Nucleus accumbens (tissue), 56 donors: Measurements from ENCODE around the gene BLMH.
"Not testable (repeated sequence)": the region's sequence is repeated elsewhere in the genome, so short reads cannot be mapped to it uniquely, and the experiment has no call there.

ENCODE experiments used
- DNase-seq, 56 donors: peaks; one replicate each; lab custom pipeline; 2025; lab: John Stamatoyannopoulos, UW

BLMH gene

GRCh38 chr17:30232015-30232823 is 59.5 kb downstream of the BLMH start:
- DNase-seq = no peak

GRCh38 chr17:30230596-30231125 is 61.1 kb downstream of the BLMH start:
- DNase-seq = no peak

DNA sequence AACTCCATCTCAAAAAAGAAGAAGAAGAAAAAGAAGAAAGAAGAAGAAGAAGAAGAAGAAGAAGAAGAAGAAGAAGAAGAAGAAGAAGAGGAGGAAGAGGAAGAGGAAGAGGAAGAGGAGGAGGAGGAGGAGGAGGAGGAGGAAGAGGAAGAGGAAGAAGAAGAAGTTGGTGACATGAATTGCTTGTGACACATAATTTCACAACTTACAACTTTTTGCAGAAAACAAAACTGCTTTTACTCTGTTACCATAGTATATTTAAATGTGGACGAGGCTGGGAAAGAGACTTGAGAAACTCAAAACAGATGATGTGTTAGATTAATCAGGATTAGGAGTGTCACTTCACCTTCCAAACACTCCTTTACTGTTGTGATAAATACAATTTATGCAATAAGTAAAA is 61.7 kb downstream of the BLMH start:
- not testable (repeated sequence) for DNase-seq

DNA sequence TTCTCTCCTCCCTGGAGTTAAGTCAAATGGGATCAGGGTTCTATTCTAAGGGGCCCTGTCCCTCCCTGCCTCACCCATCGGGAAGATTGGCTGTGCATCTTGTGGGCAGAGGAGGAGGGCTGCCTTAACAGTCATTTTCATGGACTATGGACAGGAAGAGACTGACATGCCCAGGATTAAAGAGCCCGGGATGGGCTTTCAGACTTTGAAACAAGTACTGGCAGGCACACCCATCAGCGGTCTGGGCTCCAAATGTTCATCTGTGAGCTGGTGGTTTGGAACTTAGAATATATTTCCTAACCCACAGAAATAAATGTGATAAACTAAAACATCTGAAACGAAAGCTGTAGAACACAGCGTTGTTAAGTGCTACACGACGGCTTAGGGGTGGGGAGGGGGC is 62.7 kb downstream of the BLMH start:
- DNase-seq = no peak

- DNase-seq = no peak
Measured at GRCh38 chr17:30228011-30228410, 63.7 kb downstream of the BLMH start.

DNA sequence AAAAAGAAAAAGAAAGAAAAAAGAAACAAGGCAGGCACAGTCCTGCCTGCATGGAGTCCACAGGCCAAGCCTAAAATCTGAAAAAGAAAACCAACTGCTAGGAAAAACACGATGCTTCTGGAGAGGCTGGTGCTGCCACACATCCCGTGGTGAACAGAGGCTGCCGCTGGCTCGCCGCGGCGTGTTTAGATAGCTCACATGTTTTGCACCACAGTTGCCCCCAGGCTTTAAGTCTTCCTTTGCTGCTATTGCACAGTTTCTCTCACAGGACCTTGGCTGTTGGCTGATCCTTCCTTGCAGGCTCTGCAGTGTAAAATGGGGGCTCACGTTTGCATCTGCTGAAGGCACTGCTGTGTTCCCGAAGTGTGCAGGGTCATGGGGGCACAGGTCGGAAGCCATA is 64.9 kb downstream of the BLMH start:
- no peak for DNase-seq

GRCh38 chr17:30225919-30226553 is 65.7 kb downstream of the BLMH start:
- no peak for DNase-seq

DNA sequence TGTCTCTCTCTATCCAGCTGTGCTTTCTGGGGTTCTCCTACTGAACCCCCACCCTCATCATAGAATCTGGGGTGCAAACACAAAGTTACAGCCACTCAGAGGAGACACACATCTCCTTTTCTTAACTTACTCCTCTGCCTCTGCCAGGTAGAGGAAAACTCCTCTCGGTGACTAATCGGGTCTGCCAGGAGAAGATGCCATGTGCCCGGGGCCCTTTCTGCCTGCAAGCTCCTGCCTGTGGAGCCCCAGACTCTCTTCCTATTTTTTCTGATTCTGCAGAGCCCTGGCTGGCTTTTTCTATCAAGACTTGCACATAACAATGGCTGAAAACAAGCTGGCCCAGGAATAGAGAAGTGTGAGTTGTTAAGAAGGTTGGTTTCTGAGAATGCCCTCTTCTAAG is 66.6 kb downstream of the BLMH start:
- DNase-seq = no peak

DNA sequence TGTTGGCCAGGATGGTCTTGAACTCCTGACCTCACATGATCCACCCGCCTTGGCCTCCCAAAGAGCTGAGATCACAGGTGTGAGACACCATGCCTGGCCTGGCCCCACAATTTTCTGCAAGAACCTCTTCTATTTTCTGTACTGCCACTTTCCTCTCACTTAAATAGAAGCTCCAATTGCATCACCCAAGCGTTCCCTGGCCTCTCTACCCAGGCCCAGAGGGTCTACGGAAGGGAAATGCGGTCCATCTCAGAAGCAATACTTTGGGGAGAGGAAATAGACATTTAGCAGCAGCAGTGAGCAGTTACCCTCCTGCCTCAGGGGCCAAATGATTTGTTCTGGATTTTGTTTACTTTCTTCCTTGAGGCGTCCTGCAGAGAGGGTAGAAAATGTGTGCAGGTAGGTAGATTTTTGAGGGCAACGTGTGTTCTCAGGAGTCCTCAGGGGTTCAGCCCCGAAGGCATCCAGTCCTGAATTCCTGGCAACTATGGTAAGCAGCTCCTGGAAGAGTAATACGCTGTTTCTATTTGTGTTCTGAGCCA is 67.3 kb downstream of the BLMH start:
- DNase-seq = no peak

DNA sequence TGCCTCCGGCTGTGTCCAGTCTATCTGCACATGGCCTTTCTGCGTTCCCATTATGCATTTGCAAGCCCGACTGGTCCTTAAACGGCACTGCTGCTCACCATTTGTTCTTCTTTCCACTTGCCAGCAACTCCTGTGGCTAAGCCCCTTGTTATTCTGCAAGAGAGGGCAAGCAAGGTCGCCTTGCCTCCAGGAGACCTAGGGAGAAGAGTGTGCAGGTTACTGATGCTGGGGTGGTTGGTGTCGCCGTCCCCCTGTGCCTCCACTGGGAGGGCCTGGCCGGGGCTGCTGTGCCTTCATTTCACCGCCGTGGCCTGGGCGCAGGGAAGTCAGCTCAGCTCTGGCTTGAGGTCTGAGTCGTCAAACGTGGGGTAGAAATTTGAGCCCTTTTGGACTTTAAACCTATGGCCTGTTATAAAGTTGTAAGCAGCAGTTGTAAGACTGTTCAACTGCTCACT is 69.0 kb downstream of the BLMH start:
- DNase-seq = no peak

DNA sequence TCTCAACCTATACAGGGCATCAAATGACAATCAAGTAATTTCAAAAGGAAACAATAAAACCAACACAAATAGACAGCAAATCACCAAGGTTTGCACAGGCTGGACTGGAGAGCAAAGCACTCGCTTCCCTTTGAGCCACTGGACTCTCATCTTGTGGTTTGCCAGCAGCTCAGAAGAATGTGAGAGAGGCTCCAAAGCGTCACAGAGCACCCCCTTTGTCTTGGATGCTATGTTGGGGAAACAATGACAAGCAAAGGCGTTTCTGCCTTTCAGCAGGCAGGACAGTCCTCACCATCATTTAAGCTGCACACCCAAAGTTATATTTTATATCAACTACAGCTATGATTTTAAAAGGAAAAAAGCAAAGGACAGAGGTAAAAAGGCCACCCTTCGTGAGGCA is 69.5 kb downstream of the BLMH start:
- DNase-seq = no peak

DNA sequence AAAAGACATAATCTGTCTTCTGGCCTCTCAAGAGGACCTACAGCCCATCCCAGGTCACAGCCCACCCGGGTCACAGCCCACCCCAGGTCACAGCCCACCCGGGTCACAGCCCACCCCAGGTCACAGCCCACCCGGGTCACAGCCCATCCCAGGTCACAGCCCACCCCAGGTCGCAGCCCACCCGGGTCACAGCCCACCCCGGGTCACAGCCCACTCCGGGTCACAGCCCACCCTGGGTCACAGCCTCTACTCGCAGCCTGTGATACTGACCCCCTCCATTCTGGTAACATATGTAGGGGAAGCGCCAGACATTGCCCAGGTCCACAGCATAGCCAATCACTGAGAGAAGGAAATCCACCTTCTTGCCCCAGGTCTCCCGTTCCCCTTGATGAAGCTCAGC is 70.4 kb downstream of the BLMH start:
- no peak for DNase-seq

DNA sequence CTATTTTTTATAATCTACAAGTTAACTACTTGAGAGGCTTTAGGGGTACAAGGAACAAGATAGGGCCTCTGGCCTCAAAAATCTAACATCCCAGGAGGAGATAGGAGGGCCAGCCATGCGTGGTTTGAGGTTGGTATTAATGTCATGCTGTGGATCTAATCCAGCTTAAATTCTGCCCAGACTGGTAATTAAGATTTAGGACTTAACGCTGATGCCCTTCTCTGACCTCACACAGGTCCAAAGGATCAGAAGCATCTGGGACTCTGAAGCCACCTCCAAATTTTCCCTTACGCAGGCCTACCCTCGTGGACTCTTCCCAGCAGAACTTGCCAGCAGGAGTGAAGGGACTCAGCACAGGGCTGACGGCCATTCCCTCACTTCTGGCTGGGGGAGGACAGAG is 71.3 kb downstream of the BLMH start:
- no peak for DNase-seq

DNA sequence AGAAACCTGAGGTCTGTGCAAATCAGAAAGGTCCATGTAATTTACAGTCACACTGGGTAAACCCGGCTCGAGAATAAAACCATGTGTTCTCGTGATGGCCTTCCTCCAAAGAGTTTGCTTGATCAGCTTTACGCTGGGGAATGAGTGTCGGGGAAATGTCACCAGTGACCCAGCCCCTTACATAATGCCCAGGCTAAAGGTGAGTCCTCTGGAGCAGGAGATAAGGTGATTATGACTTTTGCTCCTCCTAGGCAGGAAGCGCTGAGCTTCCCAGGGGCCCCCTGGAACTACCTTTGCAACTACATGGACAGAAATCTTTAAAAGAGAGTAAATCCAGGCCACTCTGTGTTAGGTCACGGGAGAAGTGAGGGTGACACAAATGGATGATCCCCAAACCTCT is 71.9 kb downstream of the BLMH start:
- DNase-seq = no peak

- DNase-seq = no peak
Measured at GRCh38 chr17:30219315-30219714, 72.4 kb downstream of the BLMH start.

- DNase-seq = no peak
Measured at GRCh38 chr17:30218799-30219198, 72.9 kb downstream of the BLMH start.

DNA sequence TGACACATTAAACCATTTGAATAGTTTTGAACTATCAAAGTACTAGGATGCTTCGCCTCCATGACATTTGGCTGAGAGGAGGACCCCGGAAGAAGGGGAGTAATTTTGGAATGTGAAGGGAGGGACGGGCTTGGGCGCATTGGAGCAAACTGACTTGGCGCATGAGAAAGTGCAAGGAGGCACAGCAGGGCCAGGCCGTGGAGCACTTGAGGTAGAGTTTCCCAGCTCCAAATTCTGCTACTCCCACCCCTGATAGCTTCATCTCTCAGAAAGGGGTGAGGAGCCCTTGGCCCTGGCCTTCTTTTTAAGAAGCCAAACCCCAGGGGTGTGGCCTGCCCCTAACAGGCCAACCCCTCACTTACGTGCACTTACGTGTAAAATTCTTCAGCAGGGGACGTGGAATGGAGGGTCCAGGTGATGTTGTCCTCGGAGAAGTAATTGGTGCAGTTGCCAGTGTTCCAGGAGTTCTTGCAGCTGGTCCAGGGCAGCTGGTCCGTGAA is 73.9 kb downstream of the BLMH start:
- DNase-seq = no peak

- DNase-seq = no peak
Measured at GRCh38 chr17:30217054-30217453, 74.7 kb downstream of the BLMH start.

- no peak for DNase-seq
Measured at GRCh38 chr17:30212750-30213149, 79.0 kb downstream of the BLMH start.

GRCh38 chr17:30211371-30211770 is 80.4 kb downstream of the BLMH start:
- DNase-seq = no peak

GRCh38 chr17:30210901-30211300 is 80.8 kb downstream of the BLMH start:
- no peak for DNase-seq

GRCh38 chr17:30210366-30210765 is 81.4 kb downstream of the BLMH start:
- no peak for DNase-seq
